Neural cell (in vitro differentiated cells): ENCODE measurements around the gene JOSD2.

ENCODE experiments used
- CTCF ChIP-seq: fragments of 450-650 bp; IDR thresholded peaks from 2 replicates; pipeline ENCODE4 v1.5.1; 2014; ENCODE audit warnings: antibody characterized with exemption, mild to moderate bottlenecking, moderate library complexity; ENCODE audit not compliant: poor library complexity, severe bottlenecking
- POLR2AphosphoS5 ChIP-seq: IDR thresholded peaks from 2 replicates; pipeline ENCODE4 v1.6.1; 2012
- REST ChIP-seq: IDR thresholded peaks from 2 replicates; pipeline ENCODE4 v1.6.1; 2012; ENCODE audit warnings: borderline replicate concordance
- TAF1 ChIP-seq: IDR thresholded peaks from 2 replicates; pipeline ENCODE4 v1.6.1; 2012; ENCODE audit warnings: low read depth

DNA sequence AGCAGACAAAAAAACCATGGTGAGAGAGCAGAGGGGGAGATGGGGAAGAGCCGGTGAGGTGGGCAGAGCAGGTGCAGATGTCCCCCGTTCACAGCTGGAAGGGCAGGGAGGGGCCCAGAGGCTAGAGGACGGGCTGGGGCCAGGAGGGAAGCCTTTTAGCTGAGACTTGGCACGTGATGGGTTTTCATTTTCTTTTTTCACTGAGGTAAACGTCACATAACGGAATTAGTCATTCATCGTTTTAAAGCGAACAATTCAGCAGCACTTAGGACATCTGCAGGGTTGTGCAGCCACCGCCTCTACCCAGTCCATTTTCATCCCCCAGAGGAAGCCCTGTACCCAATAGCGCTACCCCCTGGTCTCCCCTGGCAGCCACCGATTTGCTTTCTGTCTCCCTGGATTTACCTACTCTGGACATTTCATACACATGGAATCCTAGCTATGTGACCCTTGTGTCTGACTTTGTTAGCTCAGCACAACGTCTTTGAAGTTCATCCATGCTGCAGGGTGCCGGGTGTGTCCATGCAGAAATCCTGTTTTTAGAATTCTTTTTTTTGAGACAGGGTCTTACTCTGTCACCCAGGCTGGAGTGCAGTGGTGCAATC lies 50.7 kb downstream of the JOSD2 start:
- TF ChIP-seq TAF1 = no peak
- no peak for TF ChIP-seq REST
- TF ChIP-seq CTCF = no peak
- no peak for TF ChIP-seq POLR2AphosphoS5
